ENCODE results near the gene PSEN1.

Gene PSEN1

DNA sequence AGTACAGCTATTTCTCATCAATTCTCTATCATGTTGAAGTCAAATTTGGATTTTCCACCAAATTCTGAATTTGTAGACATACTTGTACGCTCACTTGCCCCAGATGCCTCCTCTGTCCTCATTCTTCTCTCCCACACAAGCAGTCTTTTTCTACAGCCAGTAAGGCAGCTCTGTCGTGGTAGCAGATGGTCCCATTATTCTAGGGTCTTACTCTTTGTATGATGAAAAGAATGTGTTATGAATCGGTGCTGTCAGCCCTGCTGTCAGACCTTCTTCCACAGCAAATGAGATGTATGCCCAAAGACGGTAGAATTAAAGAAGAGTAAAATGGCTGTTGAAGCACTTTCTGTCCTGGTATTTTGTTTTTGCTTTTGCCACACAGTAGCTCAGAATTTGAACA is 83.8 kb downstream of the PSEN1 start:
- no peak for DNase-seq (ENCODE audit: low read depth)

DNA sequence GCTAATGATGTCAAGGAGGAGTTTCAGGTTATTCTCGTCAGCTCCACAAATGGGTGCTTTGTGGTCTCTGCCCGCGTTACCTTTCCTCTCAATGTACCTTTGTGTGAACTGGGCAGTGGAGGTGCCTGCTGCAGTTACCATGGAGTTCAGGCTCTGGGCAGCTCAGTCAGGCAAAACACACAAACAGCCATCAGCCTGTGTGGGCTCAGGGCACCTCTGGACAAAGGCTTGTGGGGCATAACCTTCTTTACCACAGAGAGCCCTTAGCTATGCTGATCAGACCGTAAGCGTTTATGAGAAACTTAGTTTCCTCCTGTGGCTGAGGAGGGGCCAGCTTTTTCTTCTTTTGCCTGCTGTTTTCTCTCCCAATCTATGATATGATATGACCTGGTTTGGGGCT is 84.3 kb downstream of the PSEN1 start:
- DNase-seq (ENCODE audit: low read depth), result no peak

DNA sequence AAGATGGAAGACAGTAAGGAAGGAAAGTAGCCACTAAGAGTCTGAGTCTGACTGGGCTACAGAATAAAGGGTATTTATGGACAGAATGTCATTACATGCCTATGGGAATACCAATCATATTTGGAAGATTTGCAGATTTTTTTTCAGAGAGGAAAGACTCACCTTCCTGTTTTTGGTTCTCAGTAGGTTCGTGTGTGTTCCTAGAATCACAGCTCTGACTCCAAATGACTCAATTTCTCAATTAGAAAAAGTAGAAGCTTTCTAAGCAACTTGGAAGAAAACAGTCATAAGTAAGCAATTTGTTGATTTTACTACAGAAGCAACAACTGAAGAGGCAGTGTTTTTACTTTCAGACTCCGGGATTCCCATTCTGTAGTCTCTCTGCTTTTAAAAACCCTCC is 85.6 kb downstream of the PSEN1 start:
- DNase-seq (ENCODE audit: low read depth), result no peak

DNA sequence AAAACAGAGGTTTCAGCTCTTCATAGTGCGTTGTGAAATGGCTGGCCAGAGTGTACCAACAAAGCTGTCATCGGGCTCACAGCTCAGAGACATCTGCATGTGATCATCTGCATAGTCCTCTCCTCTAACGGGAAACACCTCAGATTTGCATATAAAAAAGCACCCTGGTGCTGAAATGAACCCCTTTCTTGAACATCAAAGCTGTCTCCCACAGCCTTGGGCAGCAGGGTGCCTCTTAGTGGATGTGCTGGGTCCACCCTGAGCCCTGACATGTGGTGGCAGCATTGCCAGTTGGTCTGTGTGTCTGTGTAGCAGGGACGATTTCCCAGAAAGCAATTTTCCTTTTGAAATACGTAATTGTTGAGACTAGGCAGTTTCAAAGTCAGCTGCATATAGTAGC is 86.7 kb downstream of the PSEN1 start:
- DNase-seq (ENCODE audit: low read depth), result no peak

DNA sequence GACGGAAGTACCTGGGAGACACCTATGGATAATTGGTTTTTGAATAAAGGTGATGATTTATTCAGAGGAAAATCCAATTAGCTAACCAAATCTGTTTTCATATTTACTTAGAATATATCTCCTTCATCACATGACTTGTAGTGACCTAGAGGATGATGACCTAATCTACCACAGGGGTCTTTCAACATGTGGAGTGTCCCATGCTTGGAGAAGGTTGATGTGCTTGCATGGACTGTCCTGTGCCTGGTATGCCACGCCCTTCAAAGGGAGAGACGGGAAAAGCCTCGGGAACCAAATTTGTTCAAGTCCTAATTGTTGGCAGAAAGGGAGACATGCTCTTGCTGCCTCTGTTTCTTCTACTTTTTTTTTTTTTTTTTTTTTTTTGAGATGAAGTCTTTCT is 89.2 kb downstream of the PSEN1 start:
- no peak for DNase-seq (ENCODE audit: low read depth)

DNA sequence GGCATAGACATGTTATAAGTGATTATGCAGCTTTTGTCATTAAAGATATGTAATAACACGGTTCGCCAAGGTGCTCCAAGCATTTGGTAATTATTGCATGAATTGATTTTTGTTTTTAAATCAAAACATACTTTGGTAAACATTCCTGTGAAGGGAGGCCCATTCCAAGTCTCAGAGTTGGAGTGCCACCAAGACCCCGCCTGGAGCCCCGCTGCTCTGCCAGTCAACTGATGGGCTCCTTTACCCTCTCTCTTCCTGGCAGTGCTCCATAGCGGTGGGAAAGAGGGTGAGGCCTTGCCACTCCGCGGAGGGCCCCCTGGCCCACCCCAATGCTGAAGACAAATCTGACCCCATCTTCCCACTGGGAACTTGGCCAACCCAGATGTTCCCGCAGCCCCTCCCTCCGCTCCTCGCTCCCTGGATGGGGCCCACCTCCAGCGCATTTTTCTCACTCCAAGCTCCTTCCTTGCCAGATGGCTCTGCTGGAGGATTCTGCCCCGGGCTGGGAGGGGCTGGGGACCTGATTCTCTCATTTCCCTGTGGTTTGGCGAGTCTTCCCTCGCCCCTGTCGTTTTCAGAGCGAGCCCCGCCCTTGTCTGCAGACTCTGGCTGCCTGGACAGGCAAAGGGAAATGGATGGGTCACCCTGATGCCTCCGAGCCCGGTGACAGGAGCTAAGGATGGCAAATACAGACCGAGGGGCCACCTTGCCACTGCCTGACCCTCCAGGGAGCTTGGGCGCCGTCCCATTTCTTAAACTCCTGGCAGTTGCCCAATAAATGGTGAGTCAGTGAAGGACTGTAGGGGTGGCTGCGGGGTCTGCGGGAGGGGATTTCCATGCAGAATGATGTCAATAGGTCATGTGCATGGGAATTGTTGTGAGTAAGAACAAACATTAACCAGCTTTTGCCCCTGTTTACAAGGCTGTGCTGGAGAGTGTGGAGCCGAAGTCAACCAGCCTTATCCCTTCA is 91.8 kb downstream of the PSEN1 start:
- DNase-seq (ENCODE audit: low read depth), result no peak

DNA sequence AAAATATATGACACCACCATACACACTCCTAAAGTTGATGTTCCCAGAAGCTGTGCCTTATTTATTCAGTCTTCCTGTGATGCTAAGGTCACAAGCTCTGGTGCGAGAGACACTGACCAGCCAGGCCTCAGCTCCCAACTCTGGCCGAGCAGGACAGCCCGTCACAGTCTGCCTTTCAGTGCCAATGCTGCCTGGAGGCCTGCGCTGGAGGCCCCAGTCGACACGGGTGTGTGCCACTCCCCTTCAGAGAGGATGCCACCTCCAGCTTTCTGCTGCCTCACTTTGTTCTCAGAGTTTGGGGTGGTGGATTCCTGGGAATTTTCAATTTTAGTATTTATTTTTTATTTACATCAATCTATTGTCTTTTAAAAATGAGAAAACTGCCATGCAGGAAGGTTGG is 93.7 kb downstream of the PSEN1 start:
- DNase-seq (ENCODE audit: low read depth), result no peak

DNA sequence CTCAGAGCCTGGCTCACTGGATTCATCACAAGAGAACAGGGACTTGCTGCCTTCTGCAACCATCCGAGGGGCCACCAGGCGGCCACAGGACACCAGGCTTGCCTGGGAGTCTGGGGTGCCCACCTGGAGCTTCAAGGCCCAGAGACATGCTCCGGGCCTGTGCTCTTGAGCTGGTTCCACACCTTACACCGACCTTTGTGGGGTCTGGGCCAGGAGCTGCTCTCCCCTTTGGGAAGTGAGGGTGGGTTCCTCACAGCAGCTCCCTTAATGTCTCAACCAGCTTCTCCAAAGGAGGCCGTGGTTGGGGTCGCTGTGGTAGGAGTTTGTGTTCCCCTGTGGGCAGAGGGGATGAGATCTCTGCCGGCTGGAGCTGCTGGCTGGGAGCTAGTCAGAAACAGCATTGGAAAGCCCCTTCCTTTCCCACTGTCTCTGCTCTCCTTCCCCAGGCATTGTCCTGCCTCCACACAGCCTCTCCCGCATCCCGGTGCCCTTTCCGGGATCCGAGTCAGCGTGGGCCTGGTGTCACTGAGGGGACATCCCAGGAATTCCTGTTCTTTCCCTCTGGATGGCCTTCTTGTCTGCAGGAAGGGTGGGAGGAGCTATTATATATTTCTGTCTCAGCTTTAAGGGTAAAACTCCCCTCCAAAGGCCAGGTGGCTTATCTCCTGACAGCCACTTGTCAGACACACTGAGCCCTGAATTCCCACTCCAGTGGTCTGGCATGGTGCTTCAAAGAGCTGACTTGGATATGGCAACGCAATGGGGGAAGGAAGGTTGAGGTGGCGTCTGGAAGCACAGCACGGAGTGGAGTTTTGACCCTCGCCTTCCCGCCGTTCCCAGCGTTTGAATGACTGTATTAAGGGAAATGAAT is 95.9 kb downstream of the PSEN1 start:
- no peak for DNase-seq (ENCODE audit: low read depth)

DNA sequence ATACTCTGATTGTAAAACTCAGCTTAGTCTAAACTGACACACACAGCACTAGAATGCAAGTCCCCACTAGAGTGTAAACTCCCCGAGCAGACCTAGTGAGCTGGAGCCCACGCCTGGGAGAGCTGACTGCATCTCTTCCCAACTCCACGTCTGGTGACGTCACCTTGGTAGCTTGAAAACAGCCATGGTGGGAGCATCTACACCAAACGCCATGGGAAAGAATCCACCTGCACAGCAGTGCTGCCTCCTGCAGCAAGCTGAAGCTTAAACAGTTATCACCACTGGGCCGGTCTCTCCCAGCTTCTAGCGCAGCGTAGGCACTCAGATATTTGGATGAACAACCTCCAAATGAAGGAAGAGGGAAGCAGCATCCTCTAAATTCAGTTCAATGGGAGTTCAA is 96.7 kb downstream of the PSEN1 start:
- DNase-seq (ENCODE audit: low read depth), result no peak

DNA sequence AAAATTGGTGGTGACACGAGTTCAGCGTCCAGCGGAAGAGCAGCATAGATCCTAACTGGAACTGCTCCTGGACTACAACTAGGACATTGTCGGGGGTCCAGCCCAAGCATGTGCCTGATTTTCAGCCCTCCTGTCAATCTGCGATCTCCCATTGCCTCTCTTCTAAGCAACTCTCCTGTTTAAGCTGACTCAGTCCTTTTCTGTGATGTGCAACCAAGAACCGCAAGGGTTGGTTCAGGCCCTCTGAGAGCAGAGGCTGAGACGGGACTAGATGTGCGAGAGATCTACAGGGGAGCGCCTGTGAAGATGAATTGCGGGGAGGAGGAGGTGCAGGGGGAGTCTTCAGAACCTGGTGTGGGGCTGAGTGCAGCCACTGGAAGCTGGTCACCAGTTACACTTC is 97.3 kb downstream of the PSEN1 start:
- DNase-seq (ENCODE audit: low read depth), result no peak

DNA sequence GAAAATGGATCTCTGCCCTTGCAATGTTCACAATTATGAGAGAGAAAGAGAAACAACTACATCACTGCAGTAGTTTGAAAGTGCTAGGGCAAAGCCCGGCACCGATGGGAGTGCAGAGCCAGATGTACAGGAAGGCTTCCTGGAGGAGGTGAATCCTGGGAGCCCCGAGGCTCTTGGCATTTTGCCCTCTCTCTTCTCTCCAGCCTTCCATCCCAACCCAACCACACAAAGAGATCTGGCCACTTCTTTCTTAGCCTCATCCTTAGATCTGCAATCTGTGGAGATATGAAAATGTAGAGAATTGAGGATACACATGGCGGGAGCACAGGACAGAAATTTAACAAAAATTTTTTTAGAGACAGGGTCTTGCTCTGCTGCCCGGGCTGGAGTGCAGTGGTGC is 97.7 kb downstream of the PSEN1 start:
- DNase-seq (ENCODE audit: low read depth), result no peak

DNA sequence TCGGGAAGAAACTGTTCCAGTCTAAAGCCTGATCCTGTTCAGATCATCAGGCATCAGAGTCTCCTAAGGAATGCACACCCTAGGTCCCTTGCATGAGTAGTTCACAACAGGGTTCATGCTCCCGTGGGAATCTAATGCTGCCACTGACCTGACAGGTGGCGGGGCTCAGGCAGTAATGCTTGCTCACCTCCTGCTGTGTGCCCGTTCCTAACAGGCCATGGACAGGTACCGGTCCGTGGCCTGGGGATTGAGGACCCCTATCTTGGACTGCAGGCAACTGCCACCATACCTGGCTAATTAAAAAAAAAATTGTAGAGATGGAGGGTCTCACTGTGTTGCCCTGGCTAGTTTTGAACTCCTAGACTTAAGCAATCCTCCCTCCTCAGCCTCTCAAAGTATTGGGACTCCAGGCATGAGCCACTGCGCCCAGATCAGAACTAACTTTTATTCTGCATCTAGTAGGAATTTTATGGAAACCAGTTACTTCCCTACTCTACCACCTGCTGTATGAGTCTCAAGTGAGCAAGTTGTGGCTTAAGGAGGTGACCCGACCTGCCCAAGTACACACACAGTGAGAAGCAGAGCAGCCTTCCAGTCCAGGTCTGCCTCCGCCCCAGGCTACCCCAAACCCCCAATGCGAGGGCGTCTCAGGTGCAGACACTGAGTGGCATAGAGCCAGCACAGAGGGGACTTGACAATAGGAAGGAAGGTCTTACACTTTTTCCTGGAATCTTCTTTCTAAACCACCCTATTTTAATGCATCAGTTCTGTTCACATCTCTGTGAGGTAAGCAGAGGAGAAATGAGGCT is 98.5 kb downstream of the PSEN1 start:
- DNase-seq (ENCODE audit: low read depth), result no peak

DNA sequence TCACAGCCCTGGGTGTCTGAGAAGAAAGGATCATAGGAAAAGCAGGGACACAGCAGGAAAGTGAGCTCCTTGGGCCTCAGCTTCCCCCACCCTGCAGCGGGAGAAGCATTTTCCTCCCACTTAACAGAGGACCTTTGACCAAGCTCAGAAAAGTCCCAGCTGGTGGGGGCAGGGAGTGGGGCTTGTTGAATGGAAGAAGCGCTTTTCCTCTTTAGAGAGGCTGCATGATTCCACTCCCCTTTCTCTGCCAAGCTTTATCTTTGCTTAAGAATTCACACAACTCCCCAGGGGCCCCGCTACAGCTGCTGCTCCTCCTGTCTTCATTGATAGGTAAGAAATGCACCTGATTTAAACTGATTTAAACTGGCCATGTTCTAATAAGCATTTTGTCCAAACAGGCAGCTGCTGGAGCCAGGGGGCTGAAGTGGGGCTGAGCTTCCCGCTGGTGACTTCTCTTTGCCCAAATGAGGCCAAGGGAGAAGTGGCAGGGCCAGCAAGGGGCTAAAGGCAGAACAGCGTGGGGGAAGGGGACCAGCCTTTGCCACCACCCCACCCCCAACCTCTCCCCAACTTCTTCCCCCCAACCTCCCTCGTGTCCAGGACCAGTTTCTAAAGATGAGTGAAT is 99.3 kb downstream of the PSEN1 start:
- no peak for DNase-seq (ENCODE audit: low read depth)

DNA sequence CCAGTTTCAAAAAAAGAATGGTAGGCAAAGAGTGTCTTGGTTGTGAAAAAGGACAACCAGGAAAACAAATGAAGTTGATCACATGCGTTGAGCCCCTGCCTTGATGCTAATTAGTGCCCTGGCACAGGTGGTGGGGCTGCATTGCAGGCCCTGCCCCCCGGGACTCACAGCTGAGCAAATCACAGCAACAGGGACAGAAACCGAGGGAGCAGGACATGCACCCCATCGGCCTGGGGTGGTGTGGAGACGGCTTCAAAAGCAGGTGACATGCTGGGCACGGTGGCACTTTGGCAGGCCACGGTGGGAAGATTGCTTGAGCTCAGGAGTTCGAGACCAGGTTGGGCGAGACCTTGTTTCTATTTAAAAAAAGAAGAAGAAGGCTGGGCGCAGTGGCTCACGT is 99.8 kb downstream of the PSEN1 start:
- no peak for DNase-seq (ENCODE audit: low read depth)

DNA sequence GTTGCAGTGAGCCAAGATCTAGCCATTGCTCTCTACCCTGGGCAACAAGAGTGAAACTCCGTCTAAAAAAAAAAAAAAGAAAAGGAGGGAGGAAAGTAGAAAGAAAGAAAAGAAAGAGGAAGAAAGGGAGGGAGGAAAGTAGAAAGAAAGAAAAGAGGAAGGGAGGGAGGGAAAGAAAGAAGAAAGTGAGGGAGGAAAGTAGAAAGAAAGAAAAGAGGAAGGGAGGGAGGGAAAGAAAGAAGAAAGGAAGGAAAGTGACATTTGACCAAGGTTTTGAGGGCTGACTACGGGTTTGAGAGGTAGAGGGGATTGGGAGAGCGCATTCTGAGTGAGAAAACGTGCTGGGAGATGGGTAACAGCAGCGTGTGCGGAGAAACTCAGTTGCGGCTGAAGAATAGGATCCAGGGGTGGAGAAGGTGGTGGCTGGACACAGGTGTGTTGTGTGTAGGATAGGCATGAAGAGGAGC is 100.5 kb downstream of the PSEN1 start:
- DNase-seq (ENCODE audit: low read depth), result no peak

DNA sequence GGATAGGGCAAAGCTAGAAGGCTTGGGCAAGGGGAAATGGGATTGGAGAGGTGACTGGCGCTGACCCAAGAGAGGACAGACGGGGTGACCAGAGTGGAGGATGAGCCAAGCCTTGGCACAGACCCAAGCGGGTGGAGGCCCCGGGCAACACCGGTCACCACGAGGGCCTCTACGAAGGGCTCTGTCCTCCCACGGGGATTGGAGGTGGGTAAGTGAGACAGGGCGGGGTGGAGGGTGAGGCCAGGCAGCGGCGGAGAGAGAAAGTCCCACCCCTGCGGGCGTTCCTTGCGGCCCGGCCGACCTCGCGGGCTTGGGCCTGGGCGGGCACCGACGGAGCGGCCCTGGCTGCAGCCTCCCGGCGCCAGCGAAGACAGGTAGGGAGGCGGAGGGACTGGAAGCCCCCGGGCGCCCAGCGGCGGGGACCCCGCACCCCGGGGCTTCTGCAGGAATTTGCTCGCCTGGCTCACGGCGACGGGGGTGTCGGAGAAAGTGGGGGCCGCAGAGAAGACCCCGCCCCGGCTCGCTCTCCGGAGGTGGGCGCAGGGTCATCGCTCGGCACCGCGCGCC is 101.0 kb downstream of the PSEN1 start, which contains the start of gene PAPLN:
Gene PAPLN, plus strand, starts transcription at position 288 of the 567 bp plus-strand sequence. CDS start 2,273 bp downstream, outside the sequence.
- DNase-seq (ENCODE audit: low read depth), result no peak

DNA sequence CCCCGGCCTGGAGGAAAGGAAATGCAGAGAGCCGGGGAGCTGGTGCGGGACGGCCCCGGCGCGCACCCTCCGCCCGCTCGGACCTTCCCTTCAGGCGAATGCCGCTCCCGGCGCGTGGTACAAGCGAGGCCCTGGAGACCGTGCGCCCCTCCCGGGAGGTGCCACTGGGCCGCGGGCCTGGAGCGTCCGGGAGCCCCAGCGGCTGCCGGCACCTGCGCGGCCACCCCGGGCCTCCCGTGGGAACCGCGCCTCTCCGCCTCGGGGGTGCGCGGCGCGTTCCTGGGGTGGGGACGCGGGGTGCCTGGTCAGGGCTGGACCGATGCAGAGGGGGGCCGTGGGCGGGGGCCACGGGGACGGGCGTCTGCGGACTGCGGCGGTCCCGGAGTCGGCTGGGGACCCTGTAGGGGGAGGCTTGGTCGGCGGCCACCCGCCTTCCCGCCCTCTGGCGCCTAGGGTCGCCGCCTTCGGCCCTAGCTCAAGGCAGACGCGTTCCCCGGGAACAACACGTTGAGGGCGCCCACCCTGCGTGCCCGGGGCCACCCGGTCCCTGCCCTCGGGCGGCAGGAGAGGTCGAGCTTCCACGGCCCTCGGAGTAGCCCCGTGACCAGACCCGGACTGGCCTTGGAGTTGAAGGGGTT is 101.6 kb downstream of the PSEN1 start:
- DNase-seq (ENCODE audit: low read depth), result no peak

DNA sequence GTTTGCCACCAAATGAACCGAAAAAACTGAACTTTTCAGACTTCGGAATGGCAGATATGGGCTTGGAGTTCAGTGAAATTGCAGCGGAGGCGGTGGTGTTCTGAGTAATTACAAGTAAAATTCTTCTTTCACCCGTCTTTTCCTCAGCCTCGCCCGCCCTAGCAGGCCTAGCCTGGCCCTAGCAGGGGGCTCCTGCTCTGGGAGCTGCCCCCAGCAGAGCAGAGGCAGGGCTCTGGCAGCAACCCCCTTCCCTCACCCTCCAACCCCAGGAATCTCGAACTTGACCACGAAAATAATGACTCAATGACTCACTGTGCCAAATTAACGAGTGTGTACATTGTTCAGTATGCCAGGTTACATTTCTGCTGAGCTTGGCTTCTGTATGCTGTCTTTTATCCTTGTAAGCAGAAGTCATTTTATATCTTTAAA is 102.1 kb downstream of the PSEN1 start:
- DNase-seq (ENCODE audit: low read depth), result no peak

DNA sequence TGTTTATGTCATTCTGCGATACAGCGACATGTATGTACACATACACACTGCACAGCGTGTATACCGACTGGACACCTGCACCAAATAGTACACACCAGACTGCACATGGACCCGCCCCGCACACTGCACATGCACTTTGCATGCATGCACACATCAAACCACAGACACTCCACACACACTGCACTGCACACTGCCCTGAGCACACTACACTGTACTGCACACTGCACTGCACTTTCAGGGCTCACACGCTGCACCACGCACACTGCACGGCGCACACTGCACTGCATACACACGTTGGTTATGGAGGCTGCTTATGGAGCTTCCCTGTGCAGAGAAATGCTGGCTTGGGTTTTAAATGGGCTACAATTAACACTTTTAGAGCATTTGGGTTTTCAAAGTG is 102.6 kb downstream of the PSEN1 start:
- DNase-seq (ENCODE audit: low read depth), result no peak

DNA sequence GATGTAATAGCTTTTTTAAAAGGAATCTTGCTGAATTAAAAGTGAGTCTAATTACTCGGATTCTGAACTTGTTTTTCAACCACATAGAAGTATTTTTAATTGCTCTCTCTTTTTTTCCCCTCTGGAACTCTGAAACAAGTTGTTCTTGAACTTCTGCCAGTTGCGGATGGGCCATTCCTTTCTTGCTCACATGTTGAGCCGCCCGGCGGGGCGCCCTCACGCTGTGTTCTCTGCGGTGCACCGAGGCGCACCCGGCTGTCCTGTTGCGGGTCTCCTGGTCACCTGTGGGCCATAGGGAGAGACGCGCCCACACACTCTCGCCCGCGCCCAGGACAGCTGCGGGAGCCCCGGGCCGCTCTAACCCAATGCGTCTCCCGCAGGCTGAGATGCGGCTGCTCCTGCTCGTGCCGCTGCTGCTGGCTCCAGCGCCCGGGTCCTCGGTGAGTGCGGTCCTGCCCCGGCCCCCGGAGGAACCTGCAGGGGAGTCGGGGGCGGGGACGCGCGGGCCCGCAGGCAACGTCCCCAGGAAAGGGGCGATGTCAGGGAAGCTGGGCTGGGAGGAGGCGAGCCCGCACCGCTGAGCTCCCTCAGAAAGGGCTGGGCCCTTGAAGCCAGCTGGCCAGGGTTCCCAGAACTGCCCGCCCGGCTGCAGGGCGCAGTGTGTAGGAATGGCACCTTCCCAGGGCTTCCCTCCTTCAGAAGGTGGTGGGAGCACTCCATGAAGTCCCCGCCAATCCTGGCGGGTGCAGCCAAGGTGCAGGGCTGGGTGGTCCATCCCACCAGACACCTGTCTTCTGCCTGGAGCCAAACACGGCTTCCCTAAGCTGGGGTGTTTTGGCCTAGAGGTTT is 103.3 kb downstream of the PSEN1 start:
- DNase-seq (ENCODE audit: low read depth), result no peak

Data from stimulated activated CD8-positive, alpha-beta memory T cell treated with anti-CD3 and anti-CD28 coated beads, Interleukin-15, amount 100 ng/mL, for 24 hours (primary cell).